ENCODE results near the gene ZNF558.
A peak's percentile ranks its signal among the peaks of the same experiment; 100 is the strongest.

The ZNF558 gene

GRCh38 chr19:8832132-8833021 lies at the start of gene ZNF558, which contains the start of gene MBD3L1:
Gene ZNF558, minus strand, starts transcription at chr19:8832304. Its CDS starts 9,645 bp downstream, at chr19:8822659.
Gene MBD3L1, plus strand, starts transcription at chr19:8832377. Its CDS starts 10,302 bp downstream, at chr19:8842679.
- DNase-seq, result peak; percentile 85 to 92

GRCh38 chr19:8881512-8881911 lies 49.4 kb upstream of the ZNF558 start:
- no peak for DNase-seq

- no peak for DNase-seq
These were observed 48.9 kb upstream of the ZNF558 start for GRCh38 chr19:8880868-8881488.

GRCh38 chr19:8877854-8878705 lies 46.0 kb upstream of the ZNF558 start:
- DNase-seq, result no peak

GRCh38 chr19:8866344-8866743 lies 34.2 kb upstream of the ZNF558 start:
- DNase-seq, result no peak

GRCh38 chr19:8858260-8858659 lies 26.2 kb upstream of the ZNF558 start:
- DNase-seq, result no peak

GRCh38 chr19:8850488-8850887 lies 18.4 kb upstream of the ZNF558 start:
- no peak for DNase-seq

- DNase-seq, result no peak
These were observed 17.1 kb upstream of the ZNF558 start for GRCh38 chr19:8849232-8849631.

- DNase-seq, result no peak
These were observed 14.7 kb upstream of the ZNF558 start for GRCh38 chr19:8846819-8847218.

GRCh38 chr19:8840708-8841107 lies 8.6 kb upstream of the ZNF558 start:
- DNase-seq, result no peak

- no peak for DNase-seq
These were observed 3.8 kb upstream of the ZNF558 start for GRCh38 chr19:8835877-8836276.

- DNase-seq, result no peak
These were observed 3.3 kb upstream of the ZNF558 start for GRCh38 chr19:8835446-8835845.

- DNase-seq, result peak in 1 of 2 experiments; percentile 34
These were observed 322 bp downstream of the ZNF558 start for GRCh38 chr19:8831832-8832131.

GRCh38 chr19:8831373-8831772 lies 731 bp downstream of the ZNF558 start:
- DNase-seq, result no peak

GRCh38 chr19:8827277-8827676 lies 4.8 kb downstream of the ZNF558 start:
- DNase-seq, result no peak

GRCh38 chr19:8826371-8826770 lies 5.7 kb downstream of the ZNF558 start:
- no peak for DNase-seq

GRCh38 chr19:8821748-8822241 lies 10.3 kb downstream of the ZNF558 start:
- no peak for DNase-seq

- no peak for DNase-seq
These were observed 11.9 kb downstream of the ZNF558 start for GRCh38 chr19:8820234-8820633.

- DNase-seq, result no peak
These were observed 16.3 kb downstream of the ZNF558 start for GRCh38 chr19:8815780-8816179.

- no peak for DNase-seq
These were observed 17.9 kb downstream of the ZNF558 start for GRCh38 chr19:8814176-8814575.

- DNase-seq, result no peak
These were observed 20.6 kb downstream of the ZNF558 start for GRCh38 chr19:8811315-8812172.

- DNase-seq, result no peak
These were observed 25.4 kb downstream of the ZNF558 start for GRCh38 chr19:8806661-8807060.
